ENCODE results near the gene RILP. TPM values are rescaled to one million over a fixed set of nuclear protein-coding genes. Genes with fewer than 3 reads are reported as not detected.
"Not testable (repeated sequence)": the region's sequence is repeated elsewhere in the genome, so short reads cannot be mapped to it uniquely, and the experiment has no call there.

Gene RILP
- 1 to 10 TPM; 3.7 to 7.5 (median 5.2) TPM for polyA plus RNA-seq (ENCODE audit: insufficient read length in 4 of 4)

GRCh38 chr17:1649844-1650501 is at the start of gene RILP:
RILP (minus strand) TSS chr17:1649866; CDS start chr17:1649804, 62 bp downstream.
- DNase-seq (ENCODE audit: low read depth in 4 of 4, low spot score in 3 of 4) = no peak

- no peak for DNase-seq (ENCODE audit: low read depth in 4 of 4, low spot score in 3 of 4)
Measured at GRCh38 chr17:1697681-1698080, 48.0 kb upstream of the RILP start.

DNA sequence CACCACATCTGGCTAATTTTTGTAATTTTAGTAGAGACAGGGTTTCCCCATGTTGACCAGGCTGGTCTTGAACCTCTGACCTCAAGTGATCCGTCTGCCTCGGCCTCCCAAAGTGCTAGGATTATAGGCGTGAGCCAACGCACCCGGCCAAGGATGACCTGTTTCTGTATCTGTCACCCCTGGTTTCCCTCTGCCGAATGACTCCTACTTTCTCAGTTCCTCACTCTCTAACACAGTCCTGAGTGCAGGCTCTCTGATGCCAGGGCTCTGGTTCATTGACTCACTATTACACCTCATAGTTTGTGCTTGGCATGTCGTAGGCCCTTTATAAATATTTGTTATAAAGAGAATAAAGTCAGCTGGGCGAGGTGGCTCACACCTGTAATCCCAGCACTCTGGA is 45.7 kb upstream of the RILP start:
- DNase-seq (ENCODE audit: low read depth in 4 of 4, low spot score in 3 of 4) = no peak

DNA sequence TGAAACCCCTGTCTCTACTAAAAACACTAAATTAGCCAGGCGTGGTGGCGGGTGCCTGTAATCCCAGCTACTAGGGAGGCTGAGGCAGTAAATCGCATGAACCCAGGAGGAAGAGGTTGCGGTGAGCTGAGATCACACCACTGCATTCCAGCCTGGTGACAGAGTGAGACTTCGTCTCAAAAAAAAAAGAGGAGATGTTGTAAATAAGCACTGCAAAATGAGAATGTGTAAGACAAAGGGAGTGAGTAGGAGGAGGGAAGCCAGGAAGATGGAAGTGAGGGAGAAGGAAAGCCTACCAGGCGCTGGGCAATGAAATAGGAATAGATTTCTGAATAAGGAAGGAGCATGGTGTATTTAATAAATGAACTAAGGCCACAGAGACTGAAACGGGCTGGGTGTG is 43.7 kb upstream of the RILP start:
- DNase-seq (ENCODE audit: low read depth in 4 of 4, low spot score in 3 of 4) = no peak

DNA sequence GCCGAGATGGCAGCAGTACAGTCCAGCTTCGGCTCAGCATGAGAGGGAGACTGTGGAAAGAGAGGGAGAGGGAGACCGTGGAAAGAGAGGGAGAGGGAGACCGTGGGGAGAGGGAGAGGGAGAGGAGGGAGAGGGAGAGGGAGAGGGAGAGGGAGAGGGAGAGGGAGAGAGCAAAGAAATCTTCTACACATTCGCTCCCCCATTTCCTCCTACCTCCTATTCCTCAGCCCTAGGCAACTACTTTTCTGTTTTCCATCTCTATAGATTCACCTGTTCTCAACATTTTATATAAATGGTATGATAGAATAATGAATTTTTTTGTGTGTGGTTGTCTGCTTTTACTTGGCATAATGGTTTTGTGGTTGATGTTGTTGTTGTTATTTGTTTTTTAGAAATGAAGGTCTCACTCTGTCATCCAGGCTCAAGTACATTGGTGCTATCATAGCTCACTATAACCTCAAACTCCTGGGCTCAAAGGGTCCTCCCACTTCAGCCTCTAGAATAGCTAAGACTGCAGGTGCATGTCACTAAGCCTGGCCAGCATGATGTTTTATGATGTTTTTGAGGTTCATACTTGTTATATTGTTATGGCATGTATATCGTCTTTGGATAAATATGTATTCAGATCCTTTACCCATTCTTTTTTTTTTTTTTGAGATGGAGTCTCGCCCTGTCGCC is 41.0 kb upstream of the RILP start:
- DNase-seq (ENCODE audit: low read depth in 4 of 4, low spot score in 3 of 4) = no peak

DNA sequence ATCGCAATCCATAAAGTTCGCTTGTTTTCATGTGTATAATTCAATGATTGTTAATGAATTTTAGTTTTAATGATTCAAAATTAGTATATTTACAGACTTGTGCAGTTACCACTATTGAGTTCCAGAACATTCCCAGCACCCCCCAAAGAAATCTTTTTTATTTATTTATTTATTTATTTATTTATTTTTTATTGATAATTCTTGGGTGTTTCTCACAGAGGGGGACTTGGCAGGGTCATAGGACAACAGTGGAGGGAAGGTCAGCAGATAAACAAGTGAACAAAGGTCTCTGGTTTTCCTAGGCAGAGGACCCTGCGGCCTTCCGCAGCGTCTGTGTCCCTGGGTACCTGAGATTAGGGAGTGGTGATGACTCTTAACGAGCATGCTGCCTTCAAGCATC is 38.7 kb upstream of the RILP start:
- DNase-seq (ENCODE audit: low read depth in 4 of 4, low spot score in 3 of 4) = not testable (repeated sequence)

- no peak for DNase-seq (ENCODE audit: low read depth in 4 of 4, low spot score in 3 of 4)
Measured at GRCh38 chr17:1686086-1686485, 36.4 kb upstream of the RILP start.

GRCh38 chr17:1684378-1685189 is 34.9 kb upstream of the RILP start, which contains the start of gene PRPF8:
PRPF8 (minus strand) TSS chr17:1684867; CDS start chr17:1684571, 296 bp downstream.
- peak; percentile 94 to 97 (median 96) for DNase-seq (ENCODE audit: low read depth in 4 of 4, low spot score in 3 of 4)

- DNase-seq (ENCODE audit: low read depth in 4 of 4, low spot score in 3 of 4) = no peak
Measured at GRCh38 chr17:1683459-1683858, 33.8 kb upstream of the RILP start.

- DNase-seq (ENCODE audit: low read depth in 4 of 4, low spot score in 3 of 4) = no peak
Measured at GRCh38 chr17:1676401-1676800, 26.7 kb upstream of the RILP start.

DNA sequence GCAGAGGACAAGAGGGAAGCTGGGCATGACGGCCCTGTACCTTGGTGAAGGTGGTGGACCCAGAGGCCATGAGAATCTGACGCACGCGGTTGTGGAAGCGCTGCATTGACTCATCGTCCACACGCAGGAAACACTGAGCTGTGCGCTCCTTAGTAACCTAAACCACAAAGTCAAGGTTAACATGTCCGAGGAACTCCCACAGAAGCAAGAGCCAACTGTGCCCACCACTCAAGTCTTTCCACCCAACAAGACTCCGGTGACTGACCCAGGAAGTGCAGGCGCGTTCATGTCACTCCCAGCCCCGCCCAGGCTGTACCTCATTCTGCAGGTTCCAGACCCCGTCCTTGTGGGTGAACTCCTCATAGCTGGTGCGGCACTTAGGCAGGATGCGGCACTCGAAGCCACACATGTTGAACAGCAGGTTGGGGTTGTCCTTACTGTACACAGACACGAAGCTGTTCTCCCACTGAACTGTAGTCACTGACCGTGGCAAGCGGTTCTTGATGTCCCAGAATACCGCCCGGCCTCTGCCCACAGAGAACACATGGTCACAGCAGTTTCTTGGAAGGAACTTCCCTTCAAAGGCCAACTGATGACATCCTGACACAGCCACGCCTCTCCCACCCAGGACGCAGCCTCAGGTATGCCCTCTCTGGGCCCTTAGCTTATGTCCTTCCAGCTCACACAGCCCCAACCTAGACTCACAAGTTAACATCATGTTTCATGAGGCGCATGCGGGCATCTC is 23.5 kb upstream of the RILP start:
- DNase-seq (ENCODE audit: low read depth in 4 of 4, low spot score in 3 of 4) = no peak

DNA sequence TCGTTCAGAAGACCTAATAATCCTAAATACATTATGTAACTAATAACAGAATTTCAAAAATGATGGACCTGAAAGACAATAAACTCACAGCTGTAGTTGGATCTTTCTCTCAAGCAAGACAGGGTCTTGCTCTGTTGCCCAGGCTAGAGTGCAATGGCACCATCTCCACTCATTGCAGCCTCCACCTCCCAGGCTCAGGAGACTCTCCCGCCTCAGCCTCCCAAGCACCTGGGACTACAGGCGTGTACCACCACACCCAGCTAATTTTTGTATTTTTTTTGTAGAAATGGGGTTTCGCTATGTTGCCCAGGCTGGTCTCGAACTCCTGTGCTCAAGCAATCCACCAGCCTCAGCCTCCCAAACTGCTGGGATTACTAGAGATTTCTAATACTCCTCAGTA is 14.3 kb upstream of the RILP start:
- DNase-seq (ENCODE audit: low read depth in 4 of 4, low spot score in 3 of 4) = not testable (repeated sequence)

DNA sequence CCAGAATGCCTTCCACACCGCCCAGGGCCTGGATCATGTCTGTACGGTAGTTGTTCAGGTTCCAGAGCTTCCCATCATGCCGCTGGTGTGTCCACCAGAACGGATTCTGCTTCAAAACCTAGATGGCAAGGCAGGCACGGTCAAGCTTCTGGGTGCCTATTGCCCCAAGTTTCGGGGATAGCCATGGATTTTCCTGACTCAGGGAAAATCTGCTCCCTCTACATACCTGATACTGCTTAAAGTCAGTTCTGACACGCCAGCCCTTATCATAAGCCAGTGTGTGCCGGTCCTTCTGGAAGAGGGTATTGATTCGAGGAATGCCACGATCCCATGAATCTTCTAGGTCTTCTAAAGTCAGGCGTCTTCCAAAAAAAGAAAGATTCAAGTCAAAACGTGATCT is 11.4 kb upstream of the RILP start:
- no peak for DNase-seq (ENCODE audit: low read depth in 4 of 4, low spot score in 3 of 4)

DNA sequence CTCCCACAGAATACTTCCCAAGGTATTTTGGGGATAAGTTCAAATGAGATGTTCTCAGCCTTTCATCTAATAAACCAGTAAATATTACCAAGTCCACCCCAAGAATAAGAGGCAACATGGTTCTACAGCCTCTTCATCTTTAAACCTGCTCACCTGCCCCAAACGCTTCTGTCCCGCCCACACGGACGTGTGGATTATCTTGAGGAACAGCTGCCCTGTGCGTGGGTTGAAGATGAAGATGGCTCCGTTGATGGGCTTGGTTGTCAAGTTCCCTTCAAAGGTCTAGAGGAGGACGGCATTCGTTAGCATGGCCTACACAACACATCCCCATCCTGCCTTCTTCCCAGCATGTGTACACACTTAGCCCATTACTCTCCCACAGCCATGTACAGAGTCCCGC is 8.4 kb upstream of the RILP start:
- DNase-seq (ENCODE audit: low read depth in 4 of 4, low spot score in 3 of 4) = no peak

- DNase-seq (ENCODE audit: low read depth in 4 of 4, low spot score in 3 of 4) = no peak
Measured at GRCh38 chr17:1653735-1654134, 4.1 kb upstream of the RILP start.

GRCh38 chr17:1652794-1653193 is 3.1 kb upstream of the RILP start:
- DNase-seq (ENCODE audit: low read depth in 4 of 4, low spot score in 3 of 4) = not testable (repeated sequence)

DNA sequence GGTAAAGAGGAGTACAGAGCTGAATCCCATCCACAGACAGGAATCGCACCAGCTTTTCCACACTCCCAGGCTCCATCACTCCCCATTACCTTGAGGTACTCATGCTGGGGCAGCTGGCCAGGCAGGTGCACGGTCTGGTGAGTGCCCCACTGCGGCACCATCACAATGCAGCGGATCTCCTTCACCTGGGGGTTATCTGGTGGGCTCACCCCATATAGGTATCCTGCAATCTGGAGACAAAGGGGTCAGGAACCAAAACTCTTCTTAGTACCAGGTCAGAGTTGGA is 1.8 kb upstream of the RILP start:
- DNase-seq (ENCODE audit: low read depth in 4 of 4, low spot score in 3 of 4) = no peak

DNA sequence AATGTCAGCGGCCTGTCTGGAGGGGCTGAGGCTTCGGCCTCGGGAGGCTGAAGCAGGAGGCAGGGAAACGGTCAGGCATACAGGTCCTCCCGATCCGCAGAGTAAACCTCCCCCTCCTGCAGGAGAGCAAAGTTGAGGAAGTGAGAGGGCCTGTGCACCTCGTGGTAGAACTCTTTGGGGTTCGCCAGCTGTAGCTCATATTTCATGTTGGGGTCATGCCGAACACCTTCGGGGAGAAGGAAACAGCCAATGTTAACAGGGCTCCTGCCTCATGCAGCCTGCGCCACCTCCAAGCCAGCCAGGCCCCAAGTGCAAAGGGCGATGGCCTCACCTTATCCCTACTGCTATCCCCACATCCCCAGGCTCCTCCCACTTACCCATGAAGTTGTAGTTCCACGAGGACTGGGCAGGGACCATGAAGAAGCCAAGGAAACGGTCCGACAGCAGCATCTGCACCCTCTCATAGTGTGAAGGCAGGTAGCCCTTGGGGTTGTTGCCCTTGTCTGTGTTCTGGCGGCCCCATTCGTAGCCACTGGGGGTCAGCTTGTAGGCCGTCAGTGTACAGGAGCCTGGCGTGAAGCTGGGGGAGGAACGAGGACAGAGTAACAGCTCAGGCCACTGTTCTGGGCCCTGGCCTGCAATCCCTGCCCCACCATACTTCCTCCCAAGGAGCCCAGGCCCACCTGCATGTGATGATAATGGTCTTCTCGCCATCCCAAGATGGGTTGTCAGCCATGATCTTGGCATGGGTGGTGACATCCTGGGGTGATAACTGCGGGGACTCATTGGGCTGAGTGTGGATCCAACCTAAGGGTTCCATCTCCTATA is 1.3 kb upstream of the RILP start:
- no peak for DNase-seq (ENCODE audit: low read depth in 4 of 4, low spot score in 3 of 4)

DNA sequence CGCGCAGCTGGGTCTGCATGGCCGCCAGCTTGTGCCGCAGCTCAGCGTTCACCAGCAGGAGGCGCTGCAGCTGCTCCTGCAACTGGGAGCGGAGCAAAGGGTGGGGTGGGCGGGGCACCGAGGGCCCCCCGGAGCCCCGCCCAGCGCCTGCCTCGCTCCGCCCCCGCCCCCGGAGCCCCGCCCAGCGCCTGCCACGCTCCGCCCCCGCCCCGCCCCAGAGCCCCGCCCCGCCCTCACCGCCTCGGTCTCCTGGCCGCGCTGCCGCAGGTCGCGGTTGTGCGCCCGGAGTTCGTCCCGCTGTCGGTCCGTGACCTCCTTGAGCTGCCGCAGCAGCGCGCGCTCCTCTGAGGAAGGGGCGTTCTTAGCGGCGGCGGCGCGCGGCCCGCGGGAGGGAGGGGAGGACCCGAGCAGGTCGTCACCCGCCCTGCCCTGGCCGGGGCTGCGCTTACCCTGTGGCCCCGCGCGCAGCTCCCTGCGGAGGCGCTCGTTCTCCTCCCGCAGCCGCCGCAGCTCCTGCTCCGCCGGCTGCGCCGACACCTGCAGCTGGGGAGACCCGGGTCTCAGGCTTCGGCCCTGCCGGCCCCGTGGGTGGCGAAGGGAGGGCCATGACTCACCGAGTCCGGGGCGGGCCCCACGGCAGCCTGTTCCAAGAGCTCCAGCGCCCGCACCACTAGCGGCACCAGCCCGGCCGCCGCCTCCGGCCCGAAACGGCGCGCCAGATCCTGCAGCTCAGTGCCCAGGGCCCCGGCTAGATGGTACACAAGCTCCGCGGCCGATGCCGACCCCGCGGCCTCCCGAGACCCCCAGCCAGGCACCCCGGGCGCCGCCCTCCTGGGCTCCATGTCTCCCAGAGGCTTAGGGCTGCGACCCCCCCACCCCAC is 463 bp downstream of the RILP start:
- DNase-seq (ENCODE audit: low read depth in 4 of 4, low spot score in 3 of 4) = peak; percentile 89 to 92 (median 90)
